HepG2 (cell line): ENCODE data around the gene PCSK6. TPM values are rescaled to one million over a fixed set of nuclear protein-coding genes. Genes with fewer than 3 reads are reported as not detected.

Source experiments
- ATAC-seq: fragments of 200-7000 bp; cut with Tn5 transposase; 3 replicates; pipeline ENCODE4 v1.9.1; 2020; ENCODE audit warnings: mild to moderate bottlenecking, moderate library complexity
- BruUV-seq: library from RNA; stranded (reverse); fragments of 400-500 nt; replicated peaks from 2 replicates; lab custom pipeline; 2021; lab: Mats Ljungman, UMichigan
- CTCF ChIA-PET: fragments of 300-600 bp; formaldehyde crosslinking; extraction: SDS; loops from one replicate; lab custom pipeline; 2021; ENCODE audit warnings: low total read pairs, inconsistent platforms, low intra/inter-chr PET ratio; lab: Yijun Ruan, JAX
- POLR2A ChIA-PET: fragments of 350-600 bp; sonication (Branson Sonifier 250); formaldehyde crosslinking; loops from one replicate; lab custom pipeline; 2020; ENCODE audit warnings: antibody characterized with exemption, inconsistent platforms; lab: Yijun Ruan, JAX
- DNase-seq: peaks from one replicate; pipeline ENCODE4 v3.0.0-alpha.2; 2015; ENCODE audit warnings: low spot score
- FAIRE-seq: peaks from 3 replicates; lab custom pipeline; 2011; peaks lifted over from hg19 to GRCh38; lab: Jason Lieb, UNC
- H2AFZ ChIP-seq: one replicate; pipeline ENCODE4 v1.6.1; 2011; ENCODE audit warnings: low read length, inconsistent platforms
- H3K27ac ChIP-seq: fragments of 300-600 bp; 3 replicates; pipeline ENCODE4 v1.8.0; 2011; ENCODE audit warnings: mixed run types, mild to moderate bottlenecking, mixed read lengths, low read length, inconsistent platforms; ENCODE audit not compliant: insufficient read depth; ENCODE audit errors: extremely low read length
- H3K27me3 ChIP-seq, 2 experiments: fragments of 200-600 bp in 1 of 2; 2 replicates in 1 of 2; 3 replicates in 1 of 2; pipeline versions ENCODE4 v1.6.0 to v1.8.0; 2011; ENCODE audit warnings: low read length in 2 of 2, mild to moderate bottlenecking in 2 of 2, moderate library complexity in 2 of 2, inconsistent platforms in 1 of 2; ENCODE audit not compliant: insufficient read depth in 2 of 2, control insufficient read depth in 1 of 2
- H3K36me3 ChIP-seq, 2 experiments: fragments of 200-600 bp in 1 of 2; replicated peaks in 1 of 2; 2 replicates in 1 of 2; 3 replicates in 1 of 2; pipeline versions ENCODE4 v1.5.1 to v1.8.0; 2011; ENCODE audit warnings: low read length in 2 of 2, inconsistent platforms in 1 of 2; ENCODE audit not compliant: insufficient read depth in 2 of 2, control insufficient read depth in 1 of 2
- H3K4me1 ChIP-seq: 2 replicates; pipeline ENCODE4 v1.5.1; 2012; ENCODE audit warnings: low read length, inconsistent platforms; ENCODE audit not compliant: insufficient read depth
- H3K4me2 ChIP-seq: 2 replicates; pipeline ENCODE4 v1.6.0; 2011; ENCODE audit warnings: low read depth, low read length, inconsistent platforms
- H3K4me3 ChIP-seq, 3 experiments: fragments of 200-600 bp in 1 of 3; sonication (generic), shearing (Covaris generic) in 1 of 3; replicated peaks in 1 of 3; 2 replicates each; pipeline ENCODE4 v1.5.1; 2011 to 2016; ENCODE audit warnings: low read length in 3 of 3, inconsistent platforms in 2 of 3, low read depth in 2 of 3, mild to moderate bottlenecking in 2 of 3, control low read depth in 1 of 3, mixed read lengths in 1 of 3; ENCODE audit not compliant: insufficient read depth in 1 of 3
- H3K79me2 ChIP-seq: one replicate; pipeline ENCODE4 v1.6.1; 2011; ENCODE audit warnings: low read length, inconsistent platforms; ENCODE audit not compliant: insufficient read depth
- H3K9ac ChIP-seq: 2 replicates; pipeline ENCODE4 v1.6.0; 2011; ENCODE audit warnings: mild to moderate bottlenecking, low read depth, low read length, inconsistent platforms; ENCODE audit not compliant: insufficient read depth
- H3K9me3 ChIP-seq: 2 replicates; pipeline ENCODE4 v1.5.1; 2012; ENCODE audit warnings: mild to moderate bottlenecking, low read length
- H4K20me1 ChIP-seq: 2 replicates; pipeline ENCODE4 v1.6.0; 2011; ENCODE audit warnings: inconsistent platforms, mild to moderate bottlenecking, low read length, moderate library complexity; ENCODE audit not compliant: insufficient read depth
- ARNT ChIP-seq: fragments of 450-650 bp; IDR thresholded peaks from 2 replicates; pipeline ENCODE4 v1.6.1; 2017
- DR1 ChIP-seq: sonication (generic); formaldehyde crosslinking; IDR thresholded peaks from 2 replicates; pipeline ENCODE4 v1.8.0; 2021; ENCODE audit warnings: mild to moderate bottlenecking, missing genetic modification reagents, inconsistent platforms
- FOXA1 ChIP-seq, 2 experiments: fragments of 450-650 bp in 1 of 2; sonication (generic) in 1 of 2; formaldehyde crosslinking in 1 of 2; IDR thresholded peaks; 2 replicates each; pipeline versions ENCODE4 v1.4.0 to v1.6.1; 2016 to 2020; ENCODE audit warnings: missing genetic modification reagents in 1 of 2
- KAT8 ChIP-seq: IDR thresholded peaks from 2 replicates; pipeline ENCODE4 v1.6.1; 2016; ENCODE audit warnings: missing genetic modification reagents, missing compliant biosample characterization
- MEIS2 ChIP-seq: sonication (generic); formaldehyde crosslinking; IDR thresholded peaks from 2 replicates; pipeline ENCODE4 v1.9.0; 2021; ENCODE audit warnings: mild to moderate bottlenecking, missing genetic modification reagents
- NFYB ChIP-seq: sonication (generic); formaldehyde crosslinking; IDR thresholded peaks from 2 replicates; pipeline ENCODE4 v1.4.0; 2020; ENCODE audit warnings: missing genetic modification reagents
- SRY ChIP-seq: sonication (generic); formaldehyde crosslinking; IDR thresholded peaks from 2 replicates; pipeline ENCODE4 v1.8.0; 2022; ENCODE audit warnings: mild to moderate bottlenecking, missing genetic modification reagents
- ZNF552 ChIP-seq: sonication (generic); formaldehyde crosslinking; IDR thresholded peaks from 2 replicates; pipeline ENCODE4 v1.9.0; 2022; ENCODE audit warnings: missing genetic modification reagents, mild to moderate bottlenecking, borderline replicate concordance
- ZNF746 ChIP-seq: sonication (generic); formaldehyde crosslinking; IDR thresholded peaks from 2 replicates; pipeline ENCODE4 v1.8.0; 2022; ENCODE audit warnings: mild to moderate bottlenecking, missing genetic modification reagents
- WGBS: methylation state at CpG from one replicate; pipeline ENCODE4 v1.1.6; 2017; ENCODE audit warnings: low lambda C conversion rate; 5-methylcytosine and 5-hydroxymethylcytosine counted together
- in situ Hi-C: cut with HindIII; loops from 2 replicates; pipeline ENCODE4 v1.10.0; 2017; ENCODE audit warnings: low pct_unique_long_range_greater_than_20kb; ENCODE audit not compliant: extremely low pct_ligation_motif_present
- intact Hi-C: fragments of 100-400 bp; cut with micrococcal nuclease; formaldehyde crosslinking; loops from one replicate; pipeline ENCODE4 v1.10.0; 2022; ENCODE audit not compliant: unreplicated experiment
- polyA plus RNA-seq, 8 experiments: library from polyadenylated mRNA; depleted of rRNA in 3 of 8; stranded (reverse) in 7 of 8; unstranded in 1 of 8; fragments of >200 nt; fragmentation: Illumina TruSeq in 4 of 8; extraction: Trizol in 4 of 8; gene quantifications; 2 replicates each; pipeline versions ENCODE4 v1.2.1 to v1.2.3, GENCODE V29; 2011 to 2016; ENCODE audit warnings: low read depth in 4 of 8, missing spikeins in 1 of 8, mixed read lengths in 1 of 8; ENCODE audit not compliant: insufficient read depth in 1 of 8
- total RNA-seq, 5 experiments: library from RNA; depleted of rRNA; stranded (reverse); fragments of >200 nt; fragmentation: Illumina TruSeq; extraction: Trizol; gene quantifications; 2 replicates each; pipeline ENCODE4 v1.2.3, GENCODE V29; 2016; ENCODE audit warnings: low read depth in 1 of 5
- TF ChIP-seq, protein P1 (sequence below): sonication (generic); formaldehyde crosslinking; IDR thresholded peaks from 2 replicates; pipeline ENCODE4 v1.4.0; 2020; ENCODE audit warnings: mild to moderate bottlenecking, missing genetic modification reagents
- TF ChIP-seq, protein P2 (sequence below): sonication (generic); formaldehyde crosslinking; IDR thresholded peaks from 2 replicates; pipeline ENCODE4 v1.4.0; 2020; ENCODE audit warnings: missing genetic modification reagents

The PCSK6 gene
- total and polyA plus RNA-seq, 2 of the 13 experiments (the other 11 are each of a cell fraction or from before 2014, with no cell fraction given) = 56.5 to 155 TPM

DNA sequence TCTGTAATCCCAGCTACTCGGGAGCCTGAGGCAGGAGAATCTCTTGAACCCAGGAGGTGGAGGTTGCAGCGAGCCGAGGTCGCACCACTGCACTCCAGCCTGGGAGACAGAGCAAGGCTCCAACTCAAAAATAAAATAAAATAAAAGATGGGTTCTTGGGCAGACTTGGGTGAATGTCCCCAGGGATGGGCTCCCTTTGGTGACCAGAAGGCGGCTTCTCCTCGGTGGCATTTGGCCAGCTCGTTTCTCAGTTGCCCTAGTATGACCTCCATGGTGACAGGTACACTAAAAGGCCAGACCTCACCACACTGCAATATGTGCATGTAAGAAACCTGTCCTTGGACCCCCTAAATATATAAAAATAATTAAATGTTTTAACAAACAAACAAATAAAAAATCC is 118.4 kb downstream of the PCSK6 start (continued):
- TF ChIP-seq, protein P1, sequence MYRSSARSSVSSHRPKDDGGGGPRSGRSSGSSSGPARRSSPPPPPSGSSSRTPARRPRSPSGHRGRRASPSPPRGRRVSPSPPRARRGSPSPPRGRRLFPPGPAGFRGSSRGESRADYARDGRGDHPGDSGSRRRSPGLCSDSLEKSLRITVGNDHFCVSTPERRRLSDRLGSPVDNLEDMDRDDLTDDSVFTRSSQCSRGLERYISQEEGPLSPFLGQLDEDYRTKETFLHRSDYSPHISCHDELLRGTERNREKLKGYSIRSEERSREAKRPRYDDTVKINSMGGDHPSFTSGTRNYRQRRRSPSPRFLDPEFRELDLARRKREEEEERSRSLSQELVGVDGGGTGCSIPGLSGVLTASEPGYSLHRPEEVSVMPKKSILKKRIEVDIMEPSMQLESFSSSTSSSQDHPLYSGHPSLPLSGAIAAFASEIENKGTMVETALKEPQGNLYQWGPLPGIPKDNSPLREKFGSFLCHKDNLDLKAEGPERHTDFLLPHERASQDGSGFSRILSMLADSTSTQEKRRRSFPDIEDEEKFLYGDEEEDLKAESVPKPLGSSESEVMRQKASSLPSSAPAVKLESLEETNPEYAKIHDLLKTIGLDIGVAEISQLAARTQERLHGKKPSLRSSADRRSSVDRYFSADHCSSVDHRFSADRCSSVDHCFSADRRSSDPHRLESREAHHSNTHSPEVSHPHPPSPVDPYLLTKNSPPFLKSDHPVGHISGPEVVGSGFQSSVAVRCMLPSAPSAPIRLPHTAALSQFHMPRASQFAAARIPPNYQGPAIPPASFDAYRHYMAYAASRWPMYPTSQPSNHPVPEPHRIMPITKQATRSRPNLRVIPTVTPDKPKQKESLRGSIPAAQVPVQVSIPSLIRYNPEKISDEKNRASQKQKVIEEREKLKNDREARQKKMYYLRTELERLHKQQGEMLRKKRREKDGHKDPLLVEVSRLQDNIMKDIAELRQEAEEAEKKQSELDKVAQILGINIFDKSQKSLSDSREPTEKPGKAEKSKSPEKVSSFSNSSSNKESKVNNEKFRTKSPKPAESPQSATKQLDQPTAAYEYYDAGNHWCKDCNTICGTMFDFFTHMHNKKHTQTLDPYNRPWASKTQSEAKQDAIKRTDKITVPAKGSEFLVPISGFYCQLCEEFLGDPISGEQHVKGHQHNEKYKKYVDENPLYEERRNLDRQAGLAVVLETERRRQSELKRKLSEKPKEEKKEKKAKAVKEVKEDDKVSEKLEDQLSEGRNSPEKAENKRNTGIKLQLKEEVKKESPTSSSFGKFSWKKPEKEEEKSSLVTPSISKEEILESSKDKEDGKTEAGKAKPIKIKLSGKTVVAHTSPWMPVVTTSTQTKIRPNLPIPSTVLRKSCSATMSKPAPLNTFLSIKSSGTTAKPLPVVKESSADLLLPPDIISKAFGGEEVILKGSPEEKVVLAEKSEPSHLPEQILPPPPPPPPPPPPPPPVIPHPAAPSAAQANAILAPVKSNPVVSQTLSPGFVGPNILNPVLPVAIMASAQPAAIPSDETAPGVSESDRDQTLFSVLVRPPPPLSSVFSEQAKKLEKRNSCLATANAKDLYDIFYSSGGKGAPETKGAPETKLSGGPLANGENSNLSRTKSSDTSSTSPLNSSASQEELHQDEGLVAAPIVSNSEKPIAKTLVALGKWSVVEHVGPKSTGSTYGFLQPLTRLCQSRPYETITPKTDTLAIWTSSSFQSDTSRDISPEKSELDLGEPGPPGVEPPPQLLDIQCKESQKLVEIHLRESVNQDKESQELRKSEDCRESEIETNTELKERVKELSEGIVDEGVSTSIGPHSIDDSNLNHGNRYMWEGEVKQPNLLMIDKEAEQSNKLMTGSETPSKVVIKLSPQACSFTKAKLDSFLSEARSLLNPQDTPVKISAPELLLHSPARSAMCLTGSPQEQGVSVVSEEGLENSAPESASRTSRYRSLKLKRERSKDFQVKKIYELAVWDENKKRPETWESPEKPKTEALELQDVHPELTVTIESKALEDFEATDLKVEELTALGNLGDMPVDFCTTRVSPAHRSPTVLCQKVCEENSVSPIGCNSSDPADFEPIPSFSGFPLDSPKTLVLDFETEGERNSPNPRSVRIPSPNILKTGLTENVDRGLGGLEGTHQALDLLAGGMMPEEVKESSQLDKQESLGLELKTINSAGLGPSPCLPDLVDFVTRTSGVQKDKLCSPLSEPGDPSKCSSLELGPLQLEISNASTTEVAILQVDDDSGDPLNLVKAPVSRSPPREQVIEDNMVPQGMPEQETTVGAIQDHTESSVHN (CRISPR knock-in tag) = no peak
- TF ChIP-seq ARNT (no peak), DR1 (no peak)

DNA sequence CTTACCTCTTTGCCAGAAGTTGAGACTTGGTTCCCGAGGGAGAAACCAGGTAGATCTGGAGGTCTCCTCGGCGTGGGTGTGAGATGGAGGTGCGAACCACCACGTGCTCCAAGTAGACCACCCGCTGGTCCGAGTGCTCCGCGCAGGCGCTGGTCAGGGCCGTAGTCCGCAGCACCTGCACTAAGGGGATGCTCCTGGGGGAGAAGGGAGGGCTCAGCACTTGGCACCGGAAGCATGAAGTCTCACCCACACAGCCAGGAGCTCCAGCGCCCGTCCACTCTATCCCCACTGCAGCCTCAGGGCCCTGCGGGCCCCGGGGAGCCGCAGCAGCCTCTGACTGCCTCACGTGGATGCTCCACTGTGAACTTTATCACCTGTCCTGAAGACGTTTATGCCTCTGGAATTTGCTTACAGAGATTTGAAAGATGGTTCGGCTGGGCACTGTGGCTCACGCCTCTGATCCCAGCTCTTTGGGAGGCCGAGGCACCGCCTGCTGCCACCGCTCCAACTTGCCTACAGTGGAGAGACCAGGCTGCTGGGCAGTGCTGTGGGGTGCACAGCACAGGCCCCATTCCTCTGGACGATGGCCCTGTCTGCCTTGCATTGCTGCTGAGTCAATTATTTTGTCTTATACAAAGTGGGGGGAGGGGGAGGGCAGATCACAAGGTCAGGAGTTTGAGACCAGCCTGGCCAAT is 119.0 kb downstream of the PCSK6 start:
- no peak overlapping the region for H3K27ac ChIP-seq
- no TSS peak for BruUV-seq
- H3K9me3 ChIP-seq = no peaks in the 10 kb centered on the region
- no peaks in the 10 kb centered on the region for H4K20me1 ChIP-seq
- in situ Hi-C loops = no loop called here
- no peak overlapping the region for H2AFZ ChIP-seq
- no peak overlapping the region for H3K9ac ChIP-seq
- no peaks in the 10 kb centered on the region for H3K27me3 ChIP-seq
- ChIA-PET POLR2A (no interaction called here), CTCF (no interaction called here)
- no peaks in the 10 kb centered on the region for H3K79me2 ChIP-seq
- DNase-seq = no peak
- H3K4me3 ChIP-seq = no peak overlapping the region
- peaks cover 23 to 52% of the 10 kb centered on the region in 2 experiments; a peak in 4 of 5 replicates for H3K36me3 ChIP-seq
- whole genome bisulfite sequencing = 96% methylated on average over 17 of the region's 26 CpGs
- no peak overlapping the region for H3K4me2 ChIP-seq
- no peaks in the 10 kb centered on the region for H3K4me1 ChIP-seq
- intact Hi-C loops = no loop called here
- no peak for FAIRE-seq
- no peak; the same call in 2 of the 3 replicates for ATAC-seq
- no peak for TF ChIP-seq NFYB
- no peak for TF ChIP-seq SRY (CRISPR knock-in tag)
- no peak for TF ChIP-seq KAT8
- no peak for TF ChIP-seq MEIS2 (CRISPR knock-in tag)
- TF ChIP-seq ZNF746 (CRISPR knock-in tag) = no peak
- TF ChIP-seq, protein P2, sequence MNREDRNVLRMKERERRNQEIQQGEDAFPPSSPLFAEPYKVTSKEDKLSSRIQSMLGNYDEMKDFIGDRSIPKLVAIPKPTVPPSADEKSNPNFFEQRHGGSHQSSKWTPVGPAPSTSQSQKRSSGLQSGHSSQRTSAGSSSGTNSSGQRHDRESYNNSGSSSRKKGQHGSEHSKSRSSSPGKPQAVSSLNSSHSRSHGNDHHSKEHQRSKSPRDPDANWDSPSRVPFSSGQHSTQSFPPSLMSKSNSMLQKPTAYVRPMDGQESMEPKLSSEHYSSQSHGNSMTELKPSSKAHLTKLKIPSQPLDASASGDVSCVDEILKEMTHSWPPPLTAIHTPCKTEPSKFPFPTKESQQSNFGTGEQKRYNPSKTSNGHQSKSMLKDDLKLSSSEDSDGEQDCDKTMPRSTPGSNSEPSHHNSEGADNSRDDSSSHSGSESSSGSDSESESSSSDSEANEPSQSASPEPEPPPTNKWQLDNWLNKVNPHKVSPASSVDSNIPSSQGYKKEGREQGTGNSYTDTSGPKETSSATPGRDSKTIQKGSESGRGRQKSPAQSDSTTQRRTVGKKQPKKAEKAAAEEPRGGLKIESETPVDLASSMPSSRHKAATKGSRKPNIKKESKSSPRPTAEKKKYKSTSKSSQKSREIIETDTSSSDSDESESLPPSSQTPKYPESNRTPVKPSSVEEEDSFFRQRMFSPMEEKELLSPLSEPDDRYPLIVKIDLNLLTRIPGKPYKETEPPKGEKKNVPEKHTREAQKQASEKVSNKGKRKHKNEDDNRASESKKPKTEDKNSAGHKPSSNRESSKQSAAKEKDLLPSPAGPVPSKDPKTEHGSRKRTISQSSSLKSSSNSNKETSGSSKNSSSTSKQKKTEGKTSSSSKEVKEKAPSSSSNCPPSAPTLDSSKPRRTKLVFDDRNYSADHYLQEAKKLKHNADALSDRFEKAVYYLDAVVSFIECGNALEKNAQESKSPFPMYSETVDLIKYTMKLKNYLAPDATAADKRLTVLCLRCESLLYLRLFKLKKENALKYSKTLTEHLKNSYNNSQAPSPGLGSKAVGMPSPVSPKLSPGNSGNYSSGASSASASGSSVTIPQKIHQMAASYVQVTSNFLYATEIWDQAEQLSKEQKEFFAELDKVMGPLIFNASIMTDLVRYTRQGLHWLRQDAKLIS (CRISPR knock-in tag) = no peak
- no peak for TF ChIP-seq FOXA1 (IDR thresholded peaks at IDR 0.05)
- no peak for TF ChIP-seq FOXA1 (CRISPR knock-in tag; IDR thresholded peaks at IDR 0.05)
- TF ChIP-seq ZNF552 (CRISPR knock-in tag) = no peak
